Lung (tissue), 12 donors: Measurements from ENCODE around the gene UBE2F. TPM values are rescaled to one million over a fixed set of nuclear protein-coding genes. Genes with fewer than 3 reads are reported as not detected.

ENCODE experiments used
- ATAC-seq: fragments of 200-7000 bp; cut with Tn5 transposase; one replicate; pipeline ENCODE4 v1.9.1; 2020; ENCODE audit warnings: moderate number of reproducible peaks; ENCODE audit not compliant: insufficient read depth, low FRiP score
- DNase-seq, 3 donors: peaks; one replicate each; pipeline ENCODE4 v3.0.0-alpha.2; 2013 to 2017
- H3K27ac ChIP-seq, 2 donors: one replicate each; pipeline ENCODE4 v1.5.1; 2013; ENCODE audit warnings: mild to moderate bottlenecking in 2 of 2, moderate library complexity in 2 of 2, control low read depth in 1 of 2, inconsistent platforms in 1 of 2, low read depth in 1 of 2, low read length in 1 of 2
- H3K27me3 ChIP-seq, 3 donors: one replicate each; pipeline ENCODE4 v1.5.1; 2013; ENCODE audit warnings: low read length in 2 of 3; ENCODE audit not compliant: control insufficient read depth in 3 of 3, insufficient read depth in 3 of 3
- H3K36me3 ChIP-seq, 4 donors: one replicate each; pipeline ENCODE4 v1.5.1; 2013; ENCODE audit warnings: low read length in 4 of 4, mild to moderate bottlenecking in 1 of 4, moderate library complexity in 1 of 4; ENCODE audit not compliant: control insufficient read depth in 4 of 4, insufficient read depth in 4 of 4
- H3K4me1 ChIP-seq, 5 donors: one replicate each; pipeline ENCODE4 v1.5.1; 2013; ENCODE audit warnings: low read length in 5 of 5, mild to moderate bottlenecking in 2 of 5, moderate library complexity in 1 of 5; ENCODE audit not compliant: control insufficient read depth in 5 of 5, insufficient read depth in 5 of 5
- H3K4me3 ChIP-seq: one replicate; pipeline ENCODE4 v1.5.1; 2013; ENCODE audit warnings: mild to moderate bottlenecking, control low read depth, moderate library complexity
- H3K9ac ChIP-seq, 2 donors: one replicate each; pipeline ENCODE4 v1.5.1; 2013; ENCODE audit warnings: low read length in 2 of 2, control low read depth in 1 of 2; ENCODE audit not compliant: insufficient read depth in 1 of 2
- H3K9me3 ChIP-seq, 4 donors: one replicate each; pipeline ENCODE4 v1.5.1; 2013; ENCODE audit warnings: low read length in 3 of 4, mild to moderate bottlenecking in 1 of 4, moderate library complexity in 1 of 4; ENCODE audit not compliant: control insufficient read depth in 4 of 4, insufficient read depth in 3 of 4
- CTCF ChIP-seq: IDR thresholded peaks from 2 replicates; pipeline ENCODE4 v1.5.1; 2012; ENCODE audit warnings: mild to moderate bottlenecking; ENCODE audit errors: control extremely low read depth, extremely low read depth
- WGBS, 2 donors: extraction: QIAGEN DNeasy Blood & Tissue Kit; methylation state at CpG; one replicate each; pipeline ENCODE4 v1.1.7; 2013; 5-methylcytosine and 5-hydroxymethylcytosine counted together
- polyA plus RNA-seq, 2 donors: library from polyadenylated mRNA; stranded (reverse); fragments of 200-250 nt; gene quantifications; one replicate each; pipeline ENCODE4 v1.2.1, GENCODE V29; 2013
- total RNA-seq, 2 donors: library from RNA; depleted of rRNA in 1 of 2; stranded (reverse); fragments of >200 nt in 1 of 2; gene quantifications; one replicate each; pipeline ENCODE4 v1.2.1, GENCODE V29; 2014 to 2021
- donor health status: control.
- donor health status: control.
- donor health status: Bipolar disorder and iron deficiency.
- donor health status: healthy.
- donor health status: DM: yes; HTN: yes; CAD: no.

Gene UBE2F
- total and polyA plus RNA-seq, 4 donors: 30.3 to 63.3 (median 46.8) TPM

GRCh38 chr2:238007924-238008323 lies 41.1 kb downstream of the UBE2F start:
- Histone ChIP-seq H3K4me3 (no peak overlapping the region), H3K27me3 (no peaks in the 10 kb centered on the region), H3K27ac (no peak overlapping the region), H3K9ac (no peak overlapping the region), H3K4me1 (peaks cover 0 to 3% (median 0%) of the 10 kb centered on the region in 5 donors), H3K36me3 (peaks cover 0 to 8% (median 2%) of the 10 kb centered on the region in 4 donors), H3K9me3 (no peaks in the 10 kb centered on the region)
- DNase-seq: no peak
- whole genome bisulfite sequencing, 2 donors: 80 to 90% methylated on average over 6 of the region's 6 CpGs
- no peak for TF ChIP-seq CTCF
- ATAC-seq: no peak

GRCh38 chr2:238009563-238009962 lies 42.7 kb downstream of the UBE2F start:
- H3K9me3 ChIP-seq: no peaks in the 10 kb centered on the region
- 56 to 80% methylated on average over 2 of the region's 2 CpGs for WGBS, 2 donors
- peaks cover 0 to 3% (median 0%) of the 10 kb centered on the region in 5 donors for H3K4me1 ChIP-seq
- no peak for TF ChIP-seq CTCF
- ATAC-seq: no peak
- H3K27ac ChIP-seq: no peak overlapping the region
- H3K27me3 ChIP-seq: no peaks in the 10 kb centered on the region
- H3K36me3 ChIP-seq: peaks cover 0 to 10% (median 2%) of the 10 kb centered on the region in 4 donors
- peak in 2 of 3 donors; percentile 4 to 16 for DNase-seq
- H3K4me3 ChIP-seq: no peak overlapping the region
- no peak overlapping the region for H3K9ac ChIP-seq

GRCh38 chr2:238010572-238010971 lies 43.8 kb downstream of the UBE2F start:
- Histone ChIP-seq H3K9ac (no peak overlapping the region), H3K36me3 (peaks cover 0 to 10% (median 2%) of the 10 kb centered on the region in 4 donors), H3K27me3 (no peaks in the 10 kb centered on the region), H3K9me3 (no peaks in the 10 kb centered on the region), H3K4me3 (no peak overlapping the region), H3K4me1 (peaks cover 0 to 3% (median 0%) of the 10 kb centered on the region in 5 donors), H3K27ac (no peak overlapping the region)
- 95 to 100% methylated on average over 1 of the region's 1 CpG for WGBS, 2 donors
- no peak for DNase-seq
- no peak for ATAC-seq
- TF ChIP-seq CTCF: no peak

GRCh38 chr2:238013806-238014205 lies 47.0 kb downstream of the UBE2F start:
- DNase-seq: no peak
- H3K4me3 ChIP-seq: no peak overlapping the region

More at GRCh38 chr2:238013806-238014205, 47.0 kb downstream of the UBE2F start:
- Histone ChIP-seq H3K4me1 (peaks cover 0 to 3% (median 0%) of the 10 kb centered on the region in 5 donors), H3K27ac (no peak overlapping the region), H3K9ac (no peak overlapping the region), H3K36me3 (peaks cover 0 to 10% (median 1%) of the 10 kb centered on the region in 4 donors), H3K9me3 (no peaks in the 10 kb centered on the region), H3K27me3 (no peaks in the 10 kb centered on the region)
- ATAC-seq: no peak
- no peak for TF ChIP-seq CTCF
- 97 to 99% methylated on average over 7 of the region's 7 CpGs for WGBS, 2 donors
